Ovary (tissue), 10 donors: ENCODE results near the gene COL8A2. TPM values are rescaled to one million over a fixed set of nuclear protein-coding genes. Genes with fewer than 3 reads are reported as not detected.

ENCODE experiments used
- DNase-seq, 5 donors: peaks; one replicate each; pipeline ENCODE4 v3.0.0-alpha.2; 2019 to 2020
- H3K27ac ChIP-seq, 2 donors: fragments of 200-600 bp; one replicate each; pipeline versions ENCODE4 v1.5.1 to v1.8.0; 2019 to 2022
- H3K27me3 ChIP-seq: fragments of 200-600 bp; one replicate; pipeline ENCODE4 v1.8.0; 2022
- H3K36me3 ChIP-seq: fragments of 200-600 bp; sonication (generic); one replicate; pipeline ENCODE4 v1.5.1; 2019
- H3K4me1 ChIP-seq: one replicate; pipeline ENCODE4 v1.8.1; 2013; ENCODE audit warnings: mild to moderate bottlenecking, moderate library complexity; ENCODE audit not compliant: insufficient read depth
- H3K4me3 ChIP-seq: fragments of 200-600 bp; sonication (generic); one replicate; pipeline ENCODE4 v1.5.1; 2017
- H3K9me3 ChIP-seq, 2 donors: fragments of 200-600 bp in 1 of 2; sonication (generic) in 1 of 2; one replicate each; pipeline versions ENCODE4 v1.5.1 to v1.8.1; 2013 to 2019; ENCODE audit warnings: mild to moderate bottlenecking in 1 of 2, moderate library complexity in 1 of 2
- EP300 ChIP-seq: sonication (generic); formaldehyde crosslinking; IDR thresholded peaks from one replicate; pipeline ENCODE4 v1.6.1; 2017; ENCODE audit warnings: antibody characterized with exemption
- POLR2A ChIP-seq: fragments of 450-650 bp; IDR thresholded peaks from one replicate; pipeline ENCODE4 v1.6.1; 2017; ENCODE audit warnings: antibody characterized with exemption, mild to moderate bottlenecking, moderate library complexity
- WGBS, 3 donors: extraction: QIAGEN DNeasy Blood & Tissue Kit in 1 of 3; methylation state at CpG; one replicate each; pipeline versions ENCODE4 v1.1.5 to v1.1.7; 2013 to 2017; 5-methylcytosine and 5-hydroxymethylcytosine counted together
- intact Hi-C, 4 donors: fragments of 100-400 bp; cut with DNase I; formaldehyde crosslinking; loops; one replicate each; pipeline versions ENCODE4 v1.11.0 to v1.15.1; 2022 to 2023
- long read RNA-seq, 3 donors: library from polyadenylated mRNA in 2 of 3; unstranded in 2 of 3; transcript quantifications; one replicate each; pipeline ENCODE4 v2.0.0 and lab custom pipeline, GENCODE V29; 2021 to 2026
- polyA plus RNA-seq, 2 donors: library from polyadenylated mRNA; stranded (reverse); fragments of 200-250 nt in 1 of 2; fragments of 350-450 nt in 1 of 2; fragmentation: Illumina TruSeq in 1 of 2; extraction: RNeasy Lipid Tissue Mini Kit (QIAGEN cat#74804) in 1 of 2; gene quantifications; one replicate each; pipeline ENCODE4 v1.2.3, GENCODE V29; 2013 to 2014
- total RNA-seq, 7 donors: library from RNA; depleted of rRNA in 2 of 7; stranded (reverse); fragments of >200 nt in 2 of 7; fragmentation: NEBNext Ultra II Directional in 3 of 7; extraction: Animal tissue kit (Norgen Biotek cat#: 25700) in 3 of 7; gene quantifications; one replicate each; pipeline versions ENCODE4 v1.1.0 to v1.2.4, GENCODE V29; 2016 to 2023
- TF ChIP-seq, protein P1 (sequence below), 3 donors: fragments of 450-650 bp in 2 of 3; fragments of 200-600 bp in 1 of 3; IDR thresholded peaks; one replicate each; pipeline versions ENCODE4 v1.5.1 to v1.8.0; 2016 to 2022; ENCODE audit warnings: antibody characterized with exemption in 3 of 3, mild to moderate bottlenecking in 1 of 3
- donor health status: DM: no; HTN: no; CAD: no; lungs with moderate emphysema.
- donor health status: DM: no; HTN: no; CAD: no.
- donor health status: Bipolar disorder and iron deficiency.
- donor health status: DM: yes; HTN: yes; CAD: no.
- donor health status: DM: no; HTN: no; CAD: no.
- donor health status: DM: yes; HTN: yes; CAD: no.

COL8A2 gene
- total RNA-seq (1 to 10 TPM; 2.5 to 6.2 (median 4.1) TPM), polyA plus RNA-seq (1 to 10 TPM; 2.3 to 4.6 TPM)
- long read RNA-seq, donor 1, partial matches to known transcripts, result 0 of 14 reads
- long read RNA-seq, donor 1, other reads (novel, unspliced or antisense), result 14 of 14 reads
- long read RNA-seq, donor 2, full-length matches to known transcripts, result 1 of 1 reads
- long read RNA-seq, donor 2, partial matches to known transcripts, result 0 of 1 reads
- long read RNA-seq, donor 2, other reads (novel, unspliced or antisense), result 0 of 1 reads
- long read RNA-seq, donor 3, full-length matches to known transcripts, result 12 of 22 reads
- long read RNA-seq, donor 3, partial matches to known transcripts, result 0 of 22 reads
- long read RNA-seq, donor 3, other reads (novel, unspliced or antisense), result 10 of 22 reads

DNA sequence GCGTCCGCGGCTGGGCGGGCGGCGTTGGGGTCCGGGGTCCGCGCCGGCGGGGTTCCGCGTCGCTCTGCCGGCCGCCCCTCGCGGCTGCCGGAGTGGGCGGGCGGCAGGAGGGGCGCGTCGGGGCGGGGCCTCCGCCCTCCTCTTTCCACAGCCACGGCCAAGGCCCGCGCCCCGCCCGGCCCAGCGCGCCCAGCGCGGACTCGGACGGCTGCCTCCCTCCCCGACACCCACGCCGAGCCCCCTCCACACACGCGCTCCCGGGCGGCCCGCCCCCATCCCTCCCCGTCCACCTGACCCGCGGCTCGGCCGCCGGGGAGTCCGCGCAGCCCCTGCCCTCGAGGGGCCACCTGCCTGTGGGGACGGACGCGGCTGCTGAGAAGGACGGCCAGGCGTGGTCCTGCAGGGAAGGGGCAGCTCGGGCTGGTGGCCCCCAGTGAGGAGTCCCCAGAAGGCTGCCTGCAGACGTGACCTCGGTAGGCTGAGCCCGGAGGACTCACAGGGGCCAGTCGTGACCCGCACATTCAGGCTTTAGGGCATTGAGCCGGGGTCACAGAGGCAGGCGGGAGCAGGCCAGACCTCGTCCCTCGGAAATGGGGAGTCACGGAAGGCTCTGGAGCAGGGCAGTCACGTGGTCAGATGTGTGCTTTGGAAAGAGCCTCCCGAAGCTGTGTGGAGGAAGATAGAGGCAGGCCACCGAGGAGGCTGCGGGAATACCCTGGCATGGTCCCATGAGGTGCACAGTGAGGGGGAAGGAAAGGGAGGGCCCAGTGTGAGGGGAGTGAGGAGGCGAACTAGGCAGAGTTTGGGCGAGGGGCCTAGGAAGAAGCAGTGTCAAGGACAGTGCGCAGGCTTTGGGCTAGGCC is at the start of gene COL8A2:
TSS of gene COL8A2 (minus strand) at position 94 of the 863 bp plus-strand sequence. CDS start 24,980 bp downstream, outside the sequence.
- 4 to 11% (median 6%) methylated on average over 31 to 77 of the region's 77 CpGs for WGBS, 3 donors
- peaks cover 6% of the 10 kb centered on the region for H3K4me1 ChIP-seq
- H3K27me3 ChIP-seq, result no peaks in the 10 kb centered on the region
- peak within 1 kb of the TSS; percentile 35 for H3K4me3 ChIP-seq
- DNase-seq, result peak; percentile 59 to 69 (median 66)
- H3K36me3 ChIP-seq, result no peaks in the 10 kb centered on the region
- no peaks in the 10 kb centered on the region for H3K9me3 ChIP-seq
- intact Hi-C loops, result no loop called here
- no peak for TF ChIP-seq EP300
- no peak for TF ChIP-seq POLR2A
- TF ChIP-seq, protein P1, sequence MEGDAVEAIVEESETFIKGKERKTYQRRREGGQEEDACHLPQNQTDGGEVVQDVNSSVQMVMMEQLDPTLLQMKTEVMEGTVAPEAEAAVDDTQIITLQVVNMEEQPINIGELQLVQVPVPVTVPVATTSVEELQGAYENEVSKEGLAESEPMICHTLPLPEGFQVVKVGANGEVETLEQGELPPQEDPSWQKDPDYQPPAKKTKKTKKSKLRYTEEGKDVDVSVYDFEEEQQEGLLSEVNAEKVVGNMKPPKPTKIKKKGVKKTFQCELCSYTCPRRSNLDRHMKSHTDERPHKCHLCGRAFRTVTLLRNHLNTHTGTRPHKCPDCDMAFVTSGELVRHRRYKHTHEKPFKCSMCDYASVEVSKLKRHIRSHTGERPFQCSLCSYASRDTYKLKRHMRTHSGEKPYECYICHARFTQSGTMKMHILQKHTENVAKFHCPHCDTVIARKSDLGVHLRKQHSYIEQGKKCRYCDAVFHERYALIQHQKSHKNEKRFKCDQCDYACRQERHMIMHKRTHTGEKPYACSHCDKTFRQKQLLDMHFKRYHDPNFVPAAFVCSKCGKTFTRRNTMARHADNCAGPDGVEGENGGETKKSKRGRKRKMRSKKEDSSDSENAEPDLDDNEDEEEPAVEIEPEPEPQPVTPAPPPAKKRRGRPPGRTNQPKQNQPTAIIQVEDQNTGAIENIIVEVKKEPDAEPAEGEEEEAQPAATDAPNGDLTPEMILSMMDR (IDR thresholded peaks at IDR 0.05), result no peak
- no peak within 1 kb of the TSS for H3K27ac ChIP-seq

DNA sequence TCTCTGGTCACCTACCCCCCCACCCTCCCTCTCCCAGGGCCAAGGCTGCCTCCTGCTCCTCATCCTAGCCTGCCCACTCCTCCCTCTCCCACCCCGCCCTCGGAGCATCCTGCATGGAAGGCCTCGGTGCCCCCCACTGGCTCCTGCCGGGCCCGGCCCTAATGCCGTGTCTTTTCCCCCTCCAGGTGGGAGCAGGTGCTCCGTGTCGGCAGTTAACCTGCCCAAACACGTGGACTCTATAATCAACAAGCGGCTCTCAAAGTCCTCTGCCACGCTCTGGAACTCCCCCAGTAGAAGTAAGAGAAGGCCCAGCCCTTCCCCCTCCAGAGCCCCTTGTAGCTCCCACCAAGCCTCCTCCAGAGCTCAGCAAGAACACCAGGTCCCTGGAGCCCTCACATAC is 49.7 kb upstream of the COL8A2 start:
- TF ChIP-seq EP300 (no peak), POLR2A (no peak)
- TF ChIP-seq, protein P1 (IDR thresholded peaks at IDR 0.05), result no peak
- intact Hi-C loops, result no loop called here
- Histone ChIP-seq H3K9me3 (no peaks in the 10 kb centered on the region), H3K4me3 (no peak overlapping the region), H3K27me3 (no peaks in the 10 kb centered on the region), H3K4me1 (no peaks in the 10 kb centered on the region), H3K27ac (no peak overlapping the region), H3K36me3 (no peaks in the 10 kb centered on the region)
- WGBS, 3 donors, result 45 to 63% (median 54%) methylated on average over 11 of the region's 11 CpGs
- no peak for DNase-seq

DNA sequence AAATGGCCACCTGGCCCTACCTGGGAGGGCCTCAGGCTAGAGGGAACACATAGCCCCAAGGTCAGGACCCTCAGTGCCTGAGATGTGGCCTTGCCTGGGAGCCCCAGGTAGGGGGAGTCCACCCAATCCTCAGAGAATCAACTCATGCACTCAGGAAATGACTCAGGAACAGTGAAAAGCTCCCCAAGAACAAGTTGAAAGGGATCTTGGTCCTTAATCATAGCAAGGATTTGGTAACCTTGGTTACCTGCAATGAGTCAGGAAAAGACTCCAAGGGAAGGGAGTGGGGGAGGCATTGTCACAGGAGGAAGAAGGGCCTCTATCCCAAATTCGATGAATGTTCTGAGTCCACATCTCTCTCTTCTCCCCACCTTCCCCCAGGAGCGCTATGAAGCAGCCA is 48.0 kb upstream of the COL8A2 start:
- Histone ChIP-seq H3K9me3 (no peaks in the 10 kb centered on the region), H3K27me3 (no peaks in the 10 kb centered on the region), H3K4me3 (no peak overlapping the region), H3K4me1 (no peaks in the 10 kb centered on the region), H3K36me3 (no peaks in the 10 kb centered on the region), H3K27ac (no peak overlapping the region)
- 66 to 88% (median 78%) methylated on average over 2 of the region's 2 CpGs for WGBS, 3 donors
- intact Hi-C loops, result no loop called here
- TF ChIP-seq, protein P1 (IDR thresholded peaks at IDR 0.05), result no peak
- TF ChIP-seq POLR2A (no peak), EP300 (no peak)
- no peak for DNase-seq

DNA sequence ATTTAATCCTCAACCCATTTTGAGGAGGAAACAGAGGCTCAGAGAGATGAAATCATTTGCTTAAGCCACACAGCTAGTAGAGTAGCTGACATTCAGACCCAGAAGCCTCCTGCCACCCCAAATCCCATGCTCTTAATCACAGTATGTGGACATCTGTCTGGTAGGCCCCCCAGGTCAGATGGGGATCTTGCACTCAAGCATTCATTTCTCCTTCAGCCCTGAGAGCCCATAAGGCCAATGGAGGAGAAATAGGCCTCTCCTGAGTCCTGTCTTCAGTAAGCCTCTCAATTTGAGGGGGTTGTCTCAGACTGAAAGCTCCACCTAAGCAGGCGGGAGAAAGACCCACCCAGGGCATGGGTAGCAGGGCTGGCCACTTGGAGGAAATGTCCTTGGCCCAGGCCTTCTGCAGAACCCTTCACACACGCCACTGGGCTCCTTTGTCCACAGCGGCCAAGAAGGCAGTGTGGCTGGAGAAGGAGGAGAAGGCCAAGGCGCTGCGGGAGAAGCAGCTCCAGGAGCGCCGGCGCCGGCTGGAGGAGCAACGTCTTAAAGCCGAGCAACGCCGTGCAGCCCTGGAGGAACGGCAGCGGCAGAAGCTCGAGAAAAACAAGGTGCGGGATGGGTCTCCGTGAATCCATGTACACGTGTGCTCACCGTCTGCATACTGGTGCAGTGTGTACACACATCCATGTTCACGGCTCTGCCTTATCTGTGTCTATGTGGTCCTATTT is 47.2 kb upstream of the COL8A2 start:
- no peaks in the 10 kb centered on the region for H3K36me3 ChIP-seq
- H3K27ac ChIP-seq, result no peak overlapping the region
- no peaks in the 10 kb centered on the region for H3K27me3 ChIP-seq
- no peak for DNase-seq
- intact Hi-C loops, result no loop called here
- 90 to 92% (median 92%) methylated on average over 21 of the region's 21 CpGs for WGBS, 3 donors
- no peak overlapping the region for H3K4me3 ChIP-seq
- no peaks in the 10 kb centered on the region for H3K9me3 ChIP-seq
- H3K4me1 ChIP-seq, result peaks cover 2% of the 10 kb centered on the region
- no peak for TF ChIP-seq POLR2A
- no peak for TF ChIP-seq EP300
